Heart left ventricle (tissue), 13 donors: ENCODE measurements around the gene RCBTB2.

Source experiments
- POLR2A ChIP-seq, 2 donors: fragments of 450-650 bp; IDR thresholded peaks; one replicate each; pipeline ENCODE4 v1.6.1; 2017; ENCODE audit warnings: antibody characterized with exemption in 2 of 2, mild to moderate bottlenecking in 2 of 2, moderate library complexity in 2 of 2
- TF ChIP-seq, protein P1 (sequence below), 12 donors: fragments of 200-600 bp; sonication (generic) in 4 of 12; IDR thresholded peaks; one replicate each; pipeline versions ENCODE4 v1.5.0 to v1.8.0; 2018 to 2022; ENCODE audit warnings: antibody characterized with exemption in 12 of 12, mild to moderate bottlenecking in 5 of 12
- donor health status: ischemic (EF 13 %, LVEDD 7.1; RV severe dilation, severe dysfunction).
- donor health status: DM: no; HTN: yes; CAD: no.
- donor health status: DM: no; HTN: no; CAD: no.
- donor health status: ischemic (EF 25% LVEDD 6.9; RV normal size, moderate dysfunction).
- donor health status: ischemic (EF 25% LVEDD 5.7; RV mildly dilated, moderate dysfunction).
- donor health status: ischemic (EF 35%, LVEDD 5.7; RV mildly dilated, moderate dysfunction).
- donor health status: nonischemic (EF 11% LVEDD 7.7; RV severe dilation, severe dysfunction).
- donor health status: DM: yes; HTN: yes; CAD: no.
- donor health status: PGD.
- donor health status: ischemic (EF 29% LVEDD 5.4; RV normal size, mild dysfunction).
- donor health status: nonischemic (EF 23%, LVEDD 6.1; RV moderate dilation, normal function).

DNA sequence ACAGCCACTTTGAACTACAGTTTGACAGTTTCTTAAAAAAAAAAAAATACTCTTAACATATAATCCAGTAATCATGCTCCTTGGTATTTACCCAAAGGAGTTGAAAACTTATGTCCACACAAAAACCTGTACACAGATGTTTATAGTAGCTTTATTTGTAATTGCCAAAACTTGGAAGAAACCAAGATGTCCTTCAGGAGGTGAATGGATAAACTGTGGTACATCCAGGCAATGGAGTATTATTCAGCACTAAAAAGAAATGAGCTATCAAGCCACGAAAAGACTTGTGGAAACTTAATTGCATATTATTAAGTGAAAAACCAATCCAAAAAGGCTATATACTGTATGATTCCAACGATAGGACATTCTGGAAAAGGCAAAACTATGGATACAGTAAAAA, 44.9 kb downstream of the RCBTB2 start:
- TF ChIP-seq, protein P1, sequence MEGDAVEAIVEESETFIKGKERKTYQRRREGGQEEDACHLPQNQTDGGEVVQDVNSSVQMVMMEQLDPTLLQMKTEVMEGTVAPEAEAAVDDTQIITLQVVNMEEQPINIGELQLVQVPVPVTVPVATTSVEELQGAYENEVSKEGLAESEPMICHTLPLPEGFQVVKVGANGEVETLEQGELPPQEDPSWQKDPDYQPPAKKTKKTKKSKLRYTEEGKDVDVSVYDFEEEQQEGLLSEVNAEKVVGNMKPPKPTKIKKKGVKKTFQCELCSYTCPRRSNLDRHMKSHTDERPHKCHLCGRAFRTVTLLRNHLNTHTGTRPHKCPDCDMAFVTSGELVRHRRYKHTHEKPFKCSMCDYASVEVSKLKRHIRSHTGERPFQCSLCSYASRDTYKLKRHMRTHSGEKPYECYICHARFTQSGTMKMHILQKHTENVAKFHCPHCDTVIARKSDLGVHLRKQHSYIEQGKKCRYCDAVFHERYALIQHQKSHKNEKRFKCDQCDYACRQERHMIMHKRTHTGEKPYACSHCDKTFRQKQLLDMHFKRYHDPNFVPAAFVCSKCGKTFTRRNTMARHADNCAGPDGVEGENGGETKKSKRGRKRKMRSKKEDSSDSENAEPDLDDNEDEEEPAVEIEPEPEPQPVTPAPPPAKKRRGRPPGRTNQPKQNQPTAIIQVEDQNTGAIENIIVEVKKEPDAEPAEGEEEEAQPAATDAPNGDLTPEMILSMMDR (IDR thresholded peaks at IDR 0.05), result no peak
- no peak for TF ChIP-seq POLR2A (IDR thresholded peaks at IDR 0.05)
